Activated naive CD8-positive, alpha-beta T cell (primary cell): ENCODE data around the gene ATXN7.

Experiments
- H3K27ac Mint-ChIP-seq: one replicate; pipeline ENCODE4 v1.8.0; 2021; ENCODE audit warnings: mixed read lengths
- H3K27me3 Mint-ChIP-seq: one replicate; pipeline ENCODE4 v1.8.0; 2021; ENCODE audit warnings: mixed read lengths
- H3K36me3 Mint-ChIP-seq: one replicate; pipeline ENCODE4 v1.8.0; 2021; ENCODE audit warnings: mixed read lengths
- H3K4me1 Mint-ChIP-seq: one replicate; pipeline ENCODE4 v1.8.0; 2021; ENCODE audit warnings: low read depth, mixed read lengths
- H3K4me3 Mint-ChIP-seq: one replicate; pipeline ENCODE4 v1.8.0; 2021; ENCODE audit warnings: mild to moderate bottlenecking, mixed read lengths
- H3K9me3 Mint-ChIP-seq: one replicate; pipeline ENCODE4 v1.8.0; 2021; ENCODE audit warnings: low read depth, mixed read lengths

The ATXN7 gene

GRCh38 chr3:64000453-64001055, 136.9 kb downstream of the ATXN7 start:
- H3K4me1 Mint-ChIP-seq: peaks cover 28% of the 10 kb centered on the region
- H3K9me3 Mint-ChIP-seq: no peaks in the 10 kb centered on the region
- H3K4me3 Mint-ChIP-seq: no peak overlapping the region
- H3K36me3 Mint-ChIP-seq: peaks cover 16% of the 10 kb centered on the region
- H3K27ac Mint-ChIP-seq: peak overlapping the region; percentile 38
- no peaks in the 10 kb centered on the region for H3K27me3 Mint-ChIP-seq

- H3K9me3 Mint-ChIP-seq: no peaks in the 10 kb centered on the region
- peaks cover 6% of the 10 kb centered on the region for H3K36me3 Mint-ChIP-seq
- H3K27ac Mint-ChIP-seq: peak overlapping the region; percentile 84
- H3K4me3 Mint-ChIP-seq: no peak overlapping the region
- no peaks in the 10 kb centered on the region for H3K27me3 Mint-ChIP-seq
- H3K4me1 Mint-ChIP-seq: peaks cover 21% of the 10 kb centered on the region
Observed at GRCh38 chr3:64002233-64002632, 138.6 kb downstream of the ATXN7 start.

GRCh38 chr3:64003589-64003988, 139.9 kb downstream of the ATXN7 start:
- peaks cover 6% of the 10 kb centered on the region for H3K36me3 Mint-ChIP-seq
- no peak overlapping the region for H3K4me3 Mint-ChIP-seq
- H3K9me3 Mint-ChIP-seq: no peaks in the 10 kb centered on the region
- no peak overlapping the region for H3K27ac Mint-ChIP-seq
- H3K4me1 Mint-ChIP-seq: peaks cover 27% of the 10 kb centered on the region
- H3K27me3 Mint-ChIP-seq: no peaks in the 10 kb centered on the region

- Mint-ChIP-seq H3K4me1 (peaks cover 40% of the 10 kb centered on the region), H3K27me3 (no peaks in the 10 kb centered on the region), H3K4me3 (no peak overlapping the region), H3K9me3 (no peaks in the 10 kb centered on the region), H3K36me3 (peaks cover 13% of the 10 kb centered on the region), H3K27ac (no peak overlapping the region)
Observed at GRCh38 chr3:64008017-64008416, 144.3 kb downstream of the ATXN7 start.

GRCh38 chr3:64008487-64009351, 145.1 kb downstream of the ATXN7 start:
- Mint-ChIP-seq H3K27ac (peak overlapping the region; percentile 16), H3K4me1 (peaks cover 41% of the 10 kb centered on the region), H3K36me3 (peaks cover 13% of the 10 kb centered on the region), H3K4me3 (no peak overlapping the region), H3K9me3 (no peaks in the 10 kb centered on the region), H3K27me3 (no peaks in the 10 kb centered on the region)

GRCh38 chr3:64009528-64009927, 145.9 kb downstream of the ATXN7 start:
- Mint-ChIP-seq H3K36me3 (peaks cover 13% of the 10 kb centered on the region), H3K4me1 (peaks cover 41% of the 10 kb centered on the region), H3K4me3 (no peak overlapping the region), H3K9me3 (no peaks in the 10 kb centered on the region), H3K27ac (peak overlapping the region; percentile 65), H3K27me3 (no peaks in the 10 kb centered on the region)

GRCh38 chr3:64010199-64010598, 146.5 kb downstream of the ATXN7 start:
- Mint-ChIP-seq H3K4me1 (peaks cover 43% of the 10 kb centered on the region), H3K36me3 (peaks cover 13% of the 10 kb centered on the region), H3K9me3 (no peaks in the 10 kb centered on the region), H3K4me3 (no peak overlapping the region), H3K27ac (peak overlapping the region; percentile 65), H3K27me3 (no peaks in the 10 kb centered on the region)

GRCh38 chr3:64011685-64012084, 148.0 kb downstream of the ATXN7 start:
- Mint-ChIP-seq H3K9me3 (no peaks in the 10 kb centered on the region), H3K27ac (peak overlapping the region; percentile 65), H3K36me3 (peaks cover 13% of the 10 kb centered on the region), H3K4me3 (no peak overlapping the region), H3K27me3 (no peaks in the 10 kb centered on the region), H3K4me1 (peaks cover 45% of the 10 kb centered on the region)

GRCh38 chr3:64016941-64017620, 153.4 kb downstream of the ATXN7 start:
- H3K9me3 Mint-ChIP-seq: no peaks in the 10 kb centered on the region
- H3K27me3 Mint-ChIP-seq: no peaks in the 10 kb centered on the region
- no peak overlapping the region for H3K4me3 Mint-ChIP-seq
- peaks cover 40% of the 10 kb centered on the region for H3K4me1 Mint-ChIP-seq
- peaks cover 16% of the 10 kb centered on the region for H3K36me3 Mint-ChIP-seq
- H3K27ac Mint-ChIP-seq: no peak overlapping the region

- H3K27ac Mint-ChIP-seq: peak overlapping the region; percentile 29
- H3K4me1 Mint-ChIP-seq: peaks cover 45% of the 10 kb centered on the region
- peaks cover 10% of the 10 kb centered on the region for H3K36me3 Mint-ChIP-seq
- H3K4me3 Mint-ChIP-seq: no peak overlapping the region
- no peaks in the 10 kb centered on the region for H3K27me3 Mint-ChIP-seq
- no peaks in the 10 kb centered on the region for H3K9me3 Mint-ChIP-seq
Observed at GRCh38 chr3:64019271-64019670, 155.6 kb downstream of the ATXN7 start.

GRCh38 chr3:64019879-64020278, 156.2 kb downstream of the ATXN7 start:
- peaks cover 44% of the 10 kb centered on the region for H3K4me1 Mint-ChIP-seq
- peaks cover 10% of the 10 kb centered on the region for H3K36me3 Mint-ChIP-seq
- no peak overlapping the region for H3K4me3 Mint-ChIP-seq
- no peaks in the 10 kb centered on the region for H3K27me3 Mint-ChIP-seq
- H3K27ac Mint-ChIP-seq: peak overlapping the region; percentile 28
- no peaks in the 10 kb centered on the region for H3K9me3 Mint-ChIP-seq

GRCh38 chr3:64021922-64022321, 158.3 kb downstream of the ATXN7 start:
- Mint-ChIP-seq H3K4me3 (peak overlapping the region; percentile 90), H3K27ac (peak overlapping the region; percentile 94), H3K27me3 (peaks cover 1% of the 10 kb centered on the region), H3K9me3 (no peaks in the 10 kb centered on the region), H3K4me1 (peaks cover 41% of the 10 kb centered on the region), H3K36me3 (peaks cover 10% of the 10 kb centered on the region)

GRCh38 chr3:64022451-64023186, 159.0 kb downstream of the ATXN7 start:
- H3K4me3 Mint-ChIP-seq: peak overlapping the region; percentile 90
- peaks cover 6% of the 10 kb centered on the region for H3K27me3 Mint-ChIP-seq
- H3K4me1 Mint-ChIP-seq: peaks cover 37% of the 10 kb centered on the region
- H3K27ac Mint-ChIP-seq: peak overlapping the region; percentile 94
- peaks cover 10% of the 10 kb centered on the region for H3K36me3 Mint-ChIP-seq
- H3K9me3 Mint-ChIP-seq: no peaks in the 10 kb centered on the region

GRCh38 chr3:64023187-64023860, 159.7 kb downstream of the ATXN7 start, which contains the start of gene PSMD6:
Gene PSMD6, minus strand, starts transcription at chr3:64023494. Its CDS starts 75 bp downstream, at chr3:64023419.
- Mint-ChIP-seq H3K4me1 (peaks cover 36% of the 10 kb centered on the region), H3K27ac (peak within 1 kb of the TSS; percentile 94), H3K9me3 (no peaks in the 10 kb centered on the region), H3K4me3 (peak within 1 kb of the TSS; percentile 90), H3K27me3 (peaks cover 11% of the 10 kb centered on the region), H3K36me3 (peaks cover 8% of the 10 kb centered on the region)
